ENCODE data around the gene PAX8.

The PAX8 gene

GRCh38 chr2:113231064-113231463 lies 47.7 kb downstream of the PAX8 start:
- Histone ChIP-seq H3K9me3 (ENCODE audit: control insufficient read depth, insufficient read depth, low read length) (no peaks in the 10 kb centered on the region), H3K9ac (ENCODE audit: low read depth, low read length) (no peak overlapping the region), H3K36me3 (ENCODE audit: insufficient read depth, low read length) (0 out of 2 replicates have a peak, but pooled peaks cover 3% of the 10 kb centered on the region), H3K4me1 (ENCODE audit: insufficient read depth, low read length) (peaks cover 7% of the 10 kb centered on the region; the same call in 1 of the 2 replicates)

GRCh38 chr2:113230531-113230930 lies 48.2 kb downstream of the PAX8 start:
- Histone ChIP-seq H3K9me3 (ENCODE audit: control insufficient read depth, insufficient read depth, low read length) (no peaks in the 10 kb centered on the region), H3K4me1 (ENCODE audit: insufficient read depth, low read length) (peaks cover 9% of the 10 kb centered on the region; the same call in 1 of the 2 replicates), H3K36me3 (ENCODE audit: insufficient read depth, low read length) (0 out of 2 replicates have a peak, but pooled peaks cover 3% of the 10 kb centered on the region), H3K9ac (ENCODE audit: low read depth, low read length) (no peak overlapping the region)

GRCh38 chr2:113229795-113230194 lies 48.9 kb downstream of the PAX8 start:
- H3K9me3 ChIP-seq (ENCODE audit: control insufficient read depth, insufficient read depth, low read length): no peaks in the 10 kb centered on the region
- no peak overlapping the region for H3K9ac ChIP-seq (ENCODE audit: low read depth, low read length)
- H3K36me3 ChIP-seq (ENCODE audit: insufficient read depth, low read length): 0 out of 2 replicates have a peak, but pooled peaks cover 3% of the 10 kb centered on the region
- H3K4me1 ChIP-seq (ENCODE audit: insufficient read depth, low read length): peaks cover 9% of the 10 kb centered on the region; the same call in 1 of the 2 replicates

- Histone ChIP-seq H3K4me1 (ENCODE audit: insufficient read depth, low read length) (peaks cover 9% of the 10 kb centered on the region; the same call in 1 of the 2 replicates), H3K9ac (ENCODE audit: low read depth, low read length) (no peak overlapping the region), H3K9me3 (ENCODE audit: control insufficient read depth, insufficient read depth, low read length) (no peaks in the 10 kb centered on the region), H3K36me3 (ENCODE audit: insufficient read depth, low read length) (0 out of 2 replicates have a peak, but pooled peaks cover 3% of the 10 kb centered on the region)
Observed at GRCh38 chr2:113228991-113229716, 49.6 kb downstream of the PAX8 start.

- H3K9me3 ChIP-seq (ENCODE audit: control insufficient read depth, insufficient read depth, low read length): no peaks in the 10 kb centered on the region
- no peak overlapping the region for H3K9ac ChIP-seq (ENCODE audit: low read depth, low read length)
- H3K4me1 ChIP-seq (ENCODE audit: insufficient read depth, low read length): peaks cover 9% of the 10 kb centered on the region; the same call in 1 of the 2 replicates
- H3K36me3 ChIP-seq (ENCODE audit: insufficient read depth, low read length): 0 out of 2 replicates have a peak, but pooled peaks cover 3% of the 10 kb centered on the region
Observed at GRCh38 chr2:113228351-113228750, 50.4 kb downstream of the PAX8 start.

- Histone ChIP-seq H3K36me3 (ENCODE audit: insufficient read depth, low read length) (0 out of 2 replicates have a peak, but pooled peaks cover 3% of the 10 kb centered on the region), H3K4me1 (ENCODE audit: insufficient read depth, low read length) (peaks cover 9% of the 10 kb centered on the region; the same call in 1 of the 2 replicates), H3K9me3 (ENCODE audit: control insufficient read depth, insufficient read depth, low read length) (no peaks in the 10 kb centered on the region), H3K9ac (ENCODE audit: low read depth, low read length) (no peak overlapping the region)
Observed at GRCh38 chr2:113227698-113228097, 51.0 kb downstream of the PAX8 start.

- H3K4me1 ChIP-seq (ENCODE audit: insufficient read depth, low read length): peaks cover 9% of the 10 kb centered on the region; the same call in 1 of the 2 replicates
Observed at GRCh38 chr2:113227290-113227689, 51.4 kb downstream of the PAX8 start.

GRCh38 chr2:113226462-113226861 lies 52.3 kb downstream of the PAX8 start:
- H3K9me3 ChIP-seq (ENCODE audit: control insufficient read depth, insufficient read depth, low read length): no peaks in the 10 kb centered on the region
- 0 out of 2 replicates have a peak, but pooled peaks cover 3% of the 10 kb centered on the region for H3K36me3 ChIP-seq (ENCODE audit: insufficient read depth, low read length)
- H3K9ac ChIP-seq (ENCODE audit: low read depth, low read length): no peak overlapping the region
- peaks cover 9% of the 10 kb centered on the region; the same call in 1 of the 2 replicates for H3K4me1 ChIP-seq (ENCODE audit: insufficient read depth, low read length)

More at GRCh38 chr2:113227290-113227689, 51.4 kb downstream of the PAX8 start:
- 0 out of 2 replicates have a peak, but pooled peaks cover 3% of the 10 kb centered on the region for H3K36me3 ChIP-seq (ENCODE audit: insufficient read depth, low read length)
- no peaks in the 10 kb centered on the region for H3K9me3 ChIP-seq (ENCODE audit: control insufficient read depth, insufficient read depth, low read length)
- no peak overlapping the region for H3K9ac ChIP-seq (ENCODE audit: low read depth, low read length)

GRCh38 chr2:113225263-113226259 lies 53.2 kb downstream of the PAX8 start:
- H3K4me1 ChIP-seq (ENCODE audit: insufficient read depth, low read length): peaks cover 15% of the 10 kb centered on the region; the same call in 1 of the 2 replicates
- no peaks in the 10 kb centered on the region for H3K9me3 ChIP-seq (ENCODE audit: control insufficient read depth, insufficient read depth, low read length)
- H3K36me3 ChIP-seq (ENCODE audit: insufficient read depth, low read length): 0 out of 2 replicates have a peak, but pooled peaks cover 3% of the 10 kb centered on the region
- H3K9ac ChIP-seq (ENCODE audit: low read depth, low read length): no peak overlapping the region

- Histone ChIP-seq H3K9ac (ENCODE audit: low read depth, low read length) (no peak overlapping the region), H3K4me1 (ENCODE audit: insufficient read depth, low read length) (peaks cover 15% of the 10 kb centered on the region; the same call in 1 of the 2 replicates), H3K36me3 (ENCODE audit: insufficient read depth, low read length) (no peaks in the 10 kb centered on the region), H3K9me3 (ENCODE audit: control insufficient read depth, insufficient read depth, low read length) (no peaks in the 10 kb centered on the region)
Observed at GRCh38 chr2:113224647-113225236, 54.0 kb downstream of the PAX8 start.

GRCh38 chr2:113223813-113224212 lies 54.9 kb downstream of the PAX8 start:
- Histone ChIP-seq H3K9ac (ENCODE audit: low read depth, low read length) (no peak overlapping the region), H3K36me3 (ENCODE audit: insufficient read depth, low read length) (no peaks in the 10 kb centered on the region), H3K9me3 (ENCODE audit: control insufficient read depth, insufficient read depth, low read length) (no peaks in the 10 kb centered on the region), H3K4me1 (ENCODE audit: insufficient read depth, low read length) (peaks cover 10% of the 10 kb centered on the region; the same call in 1 of the 2 replicates)

GRCh38 chr2:113221846-113222245 lies 56.9 kb downstream of the PAX8 start:
- H3K4me1 ChIP-seq (ENCODE audit: insufficient read depth, low read length): peaks cover 23% of the 10 kb centered on the region; the same call in 1 of the 2 replicates
- H3K36me3 ChIP-seq (ENCODE audit: insufficient read depth, low read length): no peaks in the 10 kb centered on the region
- H3K9ac ChIP-seq (ENCODE audit: low read depth, low read length): no peak overlapping the region

GRCh38 chr2:113220970-113221708 lies 57.6 kb downstream of the PAX8 start:
- no peaks in the 10 kb centered on the region for H3K36me3 ChIP-seq (ENCODE audit: insufficient read depth, low read length)
- peaks cover 21% of the 10 kb centered on the region; the same call in 1 of the 2 replicates for H3K4me1 ChIP-seq (ENCODE audit: insufficient read depth, low read length)
- H3K9me3 ChIP-seq (ENCODE audit: control insufficient read depth, insufficient read depth, low read length): no peaks in the 10 kb centered on the region
- H3K9ac ChIP-seq (ENCODE audit: low read depth, low read length): no peak overlapping the region

More at GRCh38 chr2:113221846-113222245, 56.9 kb downstream of the PAX8 start:
- H3K9me3 ChIP-seq (ENCODE audit: control insufficient read depth, insufficient read depth, low read length): no peaks in the 10 kb centered on the region
